ENCODE results near the gene NES. TPM values are rescaled to one million over a fixed set of nuclear protein-coding genes. Genes with fewer than 3 reads are reported as not detected.

Gene NES
- total and polyA plus RNA-seq, 2 of the 8 experiments (the other 6 are each of a cell fraction or from before 2014, with no cell fraction given) = 13.3 to 135 TPM

GRCh38 chr1:156689035-156689952 lies 12.1 kb upstream of the NES start:
- Histone ChIP-seq H3K79me1 (ENCODE audit: low read depth, low read length) (no peaks in the 10 kb centered on the region), H3K9me3 (ENCODE audit: insufficient read depth in 2 of 2, low read depth in 1 of 2, low read length in 1 of 2) (no peaks in the 10 kb centered on the region), H2AK5ac (ENCODE audit: low read depth, low read length) (no peak overlapping the region), H4K8ac (ENCODE audit: extremely low read depth, insufficient read depth, low read length) (no peak overlapping the region), H3K23ac (ENCODE audit: insufficient read length) (no peak overlapping the region), H2BK5ac (ENCODE audit: low read depth, low read length) (no peak overlapping the region), H3K4me2 (ENCODE audit: insufficient read depth in 1 of 2, low read depth in 2 of 2, low read length in 2 of 2) (peak overlapping the region; percentile 14 to 72), H2BK120ac (replicated peaks; ENCODE audit: low read depth, low read length) (no peak overlapping the region), H3K36me3 (ENCODE audit: control insufficient read depth in 2 of 4, insufficient read depth in 4 of 4, low read length in 3 of 4) (no peaks in the 10 kb centered on the region), H3K9ac (replicated peaks in 1 of 4; ENCODE audit: extremely low read depth in 1 of 4, low read depth in 3 of 4, low read length in 3 of 4) (no peak overlapping the region), H3K79me2 (ENCODE audit: control insufficient read depth in 1 of 2, insufficient read depth in 2 of 2, low read length in 2 of 2) (no peaks in the 10 kb centered on the region), H3K4me1 (replicated peaks in 1 of 4; ENCODE audit: control insufficient read depth in 3 of 4, insufficient read depth in 4 of 4, low read length in 3 of 4) (peaks cover 20 to 47% (median 36%) of the 10 kb centered on the region in 4 experiments), H2BK15ac (ENCODE audit: low read length) (peak overlapping the region; percentile 95; the same call in 1 of the 2 replicates), H2AFZ (ENCODE audit: low read length) (peak overlapping the region; percentile 61; the same call in 1 of the 2 replicates), H3K27ac (ENCODE audit: low read depth, low read length) (no peak overlapping the region), H2BK12ac (ENCODE audit: low read depth, low read length) (peak overlapping the region; percentile 78; the same call in 1 of the 2 replicates), H4K20me1 (replicated peaks in 1 of 2; ENCODE audit: control insufficient read depth in 1 of 2, insufficient read depth in 2 of 2, low read length in 2 of 2) (no peaks in the 10 kb centered on the region), H4K91ac (replicated peaks; ENCODE audit: insufficient read length, low read length) (peak overlapping the region; percentile 18), H3K23me2 (ENCODE audit: low read depth, low read length) (peaks cover 7% of the 10 kb centered on the region; the same call in 1 of the 2 replicates), H3K27me3 (replicated peaks in 1 of 4; ENCODE audit: control insufficient read depth in 3 of 4, extremely low read depth in 1 of 4, insufficient read depth in 3 of 4, low read length in 3 of 4) (peaks cover 0 to 7% (median 0%) of the 10 kb centered on the region in 4 experiments; a peak in 2 of 7 replicates), H3K14ac (ENCODE audit: insufficient read length) (no peak overlapping the region), H3K56ac (replicated peaks; ENCODE audit: insufficient read length, low read depth, low read length) (no peak overlapping the region), H3K18ac (ENCODE audit: extremely low read depth, low read length) (peak overlapping the region; percentile 99; the same call in 1 of the 2 replicates), H2BK20ac (ENCODE audit: low read length) (peak overlapping the region; percentile 97; the same call in 1 of the 2 replicates), H3K4me3 (ENCODE audit: extremely low read depth in 1 of 4, insufficient read depth in 2 of 4, low read depth in 3 of 4, low read length in 4 of 4) (peak overlapping the region in 3 of 4 experiments; percentile 36 to 55 (median 52); a peak in 6 of 8 replicates), H4K5ac (ENCODE audit: insufficient read length, low read depth, low read length) (no peak overlapping the region), H3K4ac (replicated peaks; ENCODE audit: insufficient read length, low read depth, low read length) (no peak overlapping the region)
- ChIA-PET CTCF (ENCODE audit: partially characterized antibody) (interaction anchor here (0.7 to 66.0 kb wide), 56 partner anchors 2 to 316 kb away, joined by 3 to 4284 read pairs (median 8); partner anchors contain the start of genes BCAN, CRABP2, HAPLN2 and INSRR), POLR2A (ENCODE audit: partially characterized antibody) (interaction anchor here (1.0 to 13.9 kb wide), 14 partner anchors 14 to 170 kb away, joined by 3 to 530 read pairs (median 6); partner anchors contain the start of genes CRABP2, HDGF, INSRR and ISG20L2)
- peak in 1 of 2 experiments; percentile 92 for DNase-seq (ENCODE audit: low read depth in 1 of 2, low spot score in 2 of 2)
- FAIRE-seq = peak; percentile 68
- WGBS, 2 experiments (ENCODE audit: extremely low coverage in 1 of 2, insufficient coverage in 1 of 2, insufficient read length in 1 of 2, insufficient replicate concordance in 2 of 2, low coverage in 1 of 2, low lambda C conversion rate in 2 of 2, missing lambda C conversion rate in 1 of 2) = 6% methylated on average over 23 of the region's 23 CpGs; no CpG with 5 or more reads in 1 of the 2 experiments
- TF ChIP-seq TAF7 (optimal IDR thresholded peaks at IDR 0.05; ENCODE audit: borderline replicate concordance, low read depth, low read length) (no peak), EGR1 (IDR thresholded peaks at IDR 0.05; ENCODE audit: borderline replicate concordance, low read depth, low read length) (0 out of 2 replicates have a peak, but pooled peaks have one; percentile 36), SP4 (IDR thresholded peaks at IDR 0.05; ENCODE audit: low read length) (0 out of 2 replicates have a peak, but pooled peaks have one; percentile 60), SIN3A (conservative IDR thresholded peaks at IDR 0.05 in 1 of 2, IDR thresholded peaks at IDR 0.05 in 1 of 2; ENCODE audit: low read depth in 1 of 2, low read length in 2 of 2) (peak in 1 of 2 experiments; percentile 88; a peak in 2 of 4 replicates), TAF1 (IDR thresholded peaks at IDR 0.05; ENCODE audit: low read depth, low read length) (0 out of 2 replicates have a peak, but pooled peaks have one; percentile 17), RAD21 (IDR thresholded peaks at IDR 0.05 in 1 of 2, conservative IDR thresholded peaks at IDR 0.05 in 1 of 2; ENCODE audit: low read depth in 2 of 2, low read length in 2 of 2) (peak; percentile 99 to 100), EZH2 (IDR thresholded peaks at IDR 0.05; ENCODE audit: low read depth, low read length, severe bottlenecking) (peak; percentile 41), RBBP5 (IDR thresholded peaks at IDR 0.05; ENCODE audit: borderline replicate concordance, low read depth, low read length) (0 out of 2 replicates have a peak, but pooled peaks have one; percentile 29), ASH2L (IDR thresholded peaks at IDR 0.05; ENCODE audit: low read length) (peak; percentile 94)
